GM12872 (cell line): ENCODE measurements around the gene TBC1D2.

Experiments
- TF ChIP-seq, protein P1 (sequence below): IDR thresholded peaks from 3 replicates; pipeline ENCODE4 v1.5.1; 2011; ENCODE audit warnings: low read depth, mild to moderate bottlenecking, low read length, moderate library complexity; ENCODE audit not compliant: insufficient read depth

TBC1D2 gene

DNA sequence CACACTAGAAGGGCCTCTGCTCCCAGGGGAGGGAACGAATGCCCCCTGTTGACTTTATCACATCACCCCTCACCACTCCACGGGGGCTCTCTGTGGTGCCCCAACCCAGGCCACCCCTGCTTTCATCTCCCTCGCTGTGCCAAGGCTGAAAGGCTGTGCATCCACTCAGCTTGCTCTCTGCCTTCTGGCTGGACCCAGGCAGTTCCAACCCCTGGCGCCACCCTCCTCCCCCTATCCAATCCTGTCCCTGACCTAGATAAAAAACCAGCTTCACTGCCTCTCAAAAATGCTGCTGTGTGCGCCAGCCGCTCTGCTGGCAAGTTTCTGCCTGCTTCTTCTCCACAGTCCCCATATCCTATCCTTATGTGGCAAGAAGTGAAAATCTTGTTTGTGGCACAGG lies 40.6 kb downstream of the TBC1D2 start:
- TF ChIP-seq, protein P1, sequence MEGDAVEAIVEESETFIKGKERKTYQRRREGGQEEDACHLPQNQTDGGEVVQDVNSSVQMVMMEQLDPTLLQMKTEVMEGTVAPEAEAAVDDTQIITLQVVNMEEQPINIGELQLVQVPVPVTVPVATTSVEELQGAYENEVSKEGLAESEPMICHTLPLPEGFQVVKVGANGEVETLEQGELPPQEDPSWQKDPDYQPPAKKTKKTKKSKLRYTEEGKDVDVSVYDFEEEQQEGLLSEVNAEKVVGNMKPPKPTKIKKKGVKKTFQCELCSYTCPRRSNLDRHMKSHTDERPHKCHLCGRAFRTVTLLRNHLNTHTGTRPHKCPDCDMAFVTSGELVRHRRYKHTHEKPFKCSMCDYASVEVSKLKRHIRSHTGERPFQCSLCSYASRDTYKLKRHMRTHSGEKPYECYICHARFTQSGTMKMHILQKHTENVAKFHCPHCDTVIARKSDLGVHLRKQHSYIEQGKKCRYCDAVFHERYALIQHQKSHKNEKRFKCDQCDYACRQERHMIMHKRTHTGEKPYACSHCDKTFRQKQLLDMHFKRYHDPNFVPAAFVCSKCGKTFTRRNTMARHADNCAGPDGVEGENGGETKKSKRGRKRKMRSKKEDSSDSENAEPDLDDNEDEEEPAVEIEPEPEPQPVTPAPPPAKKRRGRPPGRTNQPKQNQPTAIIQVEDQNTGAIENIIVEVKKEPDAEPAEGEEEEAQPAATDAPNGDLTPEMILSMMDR: no peak

DNA sequence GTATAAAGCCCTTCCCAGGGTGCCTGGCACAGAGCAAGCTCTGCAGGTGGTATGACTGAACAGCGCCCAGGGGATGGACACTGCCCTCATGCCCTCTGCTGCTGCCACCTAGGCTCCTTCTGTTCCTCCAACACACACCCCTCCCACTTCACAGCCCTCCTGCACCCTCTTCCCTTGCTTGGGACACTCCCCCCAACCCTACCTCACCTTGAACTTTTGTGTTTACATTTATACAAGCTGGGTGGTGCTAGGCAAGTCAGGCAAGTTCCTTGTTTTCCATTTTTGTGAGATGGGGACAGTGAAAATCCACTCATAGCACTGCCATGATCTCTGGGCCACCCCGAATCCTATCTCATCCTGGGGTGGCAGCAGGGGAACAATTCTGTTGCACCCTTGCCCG lies 44.2 kb downstream of the TBC1D2 start:
- TF ChIP-seq, protein P1: no peak

DNA sequence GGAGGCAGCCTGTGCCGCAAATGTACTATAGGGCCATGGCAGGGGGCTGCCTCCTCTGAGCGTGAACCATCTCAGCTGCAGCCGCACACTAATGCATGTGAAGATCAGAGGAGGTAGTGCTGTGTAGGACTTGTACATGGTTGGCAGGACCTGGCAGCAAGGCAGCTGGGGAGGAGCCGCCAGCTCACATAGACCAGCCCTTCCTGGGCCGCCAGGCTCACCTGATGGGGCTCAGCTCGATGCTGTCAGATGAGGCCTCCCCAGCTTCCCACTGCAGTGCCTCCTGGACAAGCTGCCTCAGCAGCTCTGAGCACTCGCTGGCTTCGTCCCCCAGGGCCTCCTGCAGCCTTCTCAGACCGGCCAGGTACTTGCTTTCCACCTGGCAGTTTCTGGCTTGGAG lies 45.0 kb downstream of the TBC1D2 start:
- TF ChIP-seq, protein P1: no peak

DNA sequence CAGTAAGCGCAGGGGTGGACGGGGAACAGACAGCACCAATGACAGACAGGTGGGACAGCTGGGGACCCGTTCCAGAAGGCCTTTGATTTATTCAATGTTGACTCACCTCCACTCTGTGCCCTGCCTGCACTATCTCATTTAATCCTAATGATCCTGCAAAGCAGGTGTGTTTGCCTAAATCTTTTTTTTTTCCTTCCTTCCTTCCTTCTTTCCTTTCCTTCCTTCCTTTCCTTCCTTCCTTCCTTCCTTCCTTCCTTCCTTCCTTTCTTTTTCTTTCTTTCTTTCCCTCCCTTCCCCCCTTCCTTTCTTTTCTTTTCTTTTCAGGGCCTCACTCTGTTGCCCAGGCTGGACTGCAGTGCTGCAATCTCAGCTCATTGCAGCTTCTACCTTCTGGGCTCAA lies 45.9 kb downstream of the TBC1D2 start:
- TF ChIP-seq, protein P1: no peak

DNA sequence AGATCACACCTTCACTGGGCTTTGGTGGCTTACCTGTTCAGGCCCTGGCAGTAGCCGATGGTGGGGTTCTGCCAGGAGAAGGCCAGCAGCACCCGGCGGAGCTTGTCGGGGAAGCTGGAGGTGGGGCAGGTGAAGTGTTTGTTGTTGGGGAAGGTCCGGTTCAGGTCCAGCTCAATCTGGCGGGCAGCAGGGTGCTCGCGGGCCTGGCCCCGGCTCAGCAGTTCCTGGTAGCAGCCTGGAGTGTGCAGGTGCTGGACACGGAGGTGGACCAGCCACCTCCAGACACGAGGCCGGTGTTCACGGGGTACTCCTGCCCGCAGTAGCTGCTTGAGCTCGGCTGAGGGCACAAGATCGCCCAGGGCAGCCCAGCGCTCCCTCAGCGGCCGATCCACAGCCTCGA lies 46.8 kb downstream of the TBC1D2 start:
- TF ChIP-seq, protein P1: no peak

DNA sequence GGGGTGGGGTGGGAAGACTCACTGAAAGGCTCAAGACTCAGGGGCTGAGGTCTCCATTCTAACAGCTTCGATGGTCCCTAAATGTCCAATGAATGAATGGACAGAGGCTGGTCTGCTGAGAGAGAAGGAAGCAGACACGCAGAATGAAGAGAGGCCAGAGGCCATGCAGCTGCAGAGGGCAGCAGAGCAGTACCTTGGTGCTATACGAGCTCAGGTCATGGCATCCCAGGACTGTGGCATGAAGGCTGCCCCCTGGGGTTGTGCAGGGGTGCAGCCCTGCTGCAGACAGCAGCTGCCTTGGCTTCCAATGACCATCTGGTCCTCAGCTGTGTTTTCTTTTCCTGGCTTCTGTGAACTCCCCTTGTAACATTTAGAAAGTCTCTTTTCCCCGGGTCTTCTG lies 47.8 kb downstream of the TBC1D2 start:
- TF ChIP-seq, protein P1: 0 out of 3 replicates have a peak, but pooled peaks have one; percentile 20

DNA sequence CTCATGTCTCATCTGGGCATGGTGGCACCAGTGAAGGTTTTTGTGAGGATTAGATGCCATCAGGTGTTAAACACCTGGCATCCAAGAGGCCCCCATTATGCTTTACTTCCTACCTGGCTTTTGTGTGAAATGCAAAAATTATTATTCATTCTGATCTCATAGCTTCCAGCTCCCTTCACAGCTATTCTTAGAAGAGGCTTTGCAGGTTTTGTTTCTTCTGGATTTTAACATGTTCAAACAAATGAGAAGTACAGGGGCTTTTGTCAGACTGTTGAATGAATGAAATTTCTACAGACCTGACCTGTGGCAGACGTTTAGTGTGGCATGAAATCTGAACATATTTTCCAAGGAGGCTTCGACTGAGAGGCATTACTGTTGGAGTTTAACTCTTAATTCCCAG lies 48.7 kb downstream of the TBC1D2 start:
- TF ChIP-seq, protein P1: no peak

DNA sequence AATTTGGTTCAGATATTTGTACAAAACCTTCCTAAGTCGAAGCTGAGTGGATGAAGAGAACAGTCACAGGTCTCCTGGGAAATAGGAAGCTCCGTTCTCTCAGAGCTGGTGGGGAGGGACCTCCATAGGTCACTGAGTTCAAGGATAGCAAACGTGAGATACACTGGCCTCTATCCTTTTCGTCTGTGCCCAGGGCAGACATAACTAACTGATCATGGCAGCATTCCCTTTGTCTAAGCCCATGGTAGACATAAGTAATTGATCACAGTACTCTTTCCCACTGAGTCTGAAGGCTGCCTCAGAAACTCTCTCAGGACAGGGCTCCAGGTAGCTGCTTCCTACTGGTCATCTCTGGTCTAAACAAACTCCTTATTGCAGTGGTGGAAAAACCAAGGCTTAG lies 50.8 kb downstream of the TBC1D2 start:
- TF ChIP-seq, protein P1: no peak
